Suppressor macrophage (primary cell): ENCODE data around the gene PTPRT.

Experiments used
- DNase-seq, 4 experiments: peaks; one replicate each; pipeline ENCODE4 v3.0.0-alpha.2; 2020 to 2022

The PTPRT gene

GRCh38 chr20:42705550-42705949 is 484.2 kb downstream of the PTPRT start:
- DNase-seq, result no peak

- no peak for DNase-seq
Measured at GRCh38 chr20:42703744-42704143, 486.0 kb downstream of the PTPRT start.

DNA sequence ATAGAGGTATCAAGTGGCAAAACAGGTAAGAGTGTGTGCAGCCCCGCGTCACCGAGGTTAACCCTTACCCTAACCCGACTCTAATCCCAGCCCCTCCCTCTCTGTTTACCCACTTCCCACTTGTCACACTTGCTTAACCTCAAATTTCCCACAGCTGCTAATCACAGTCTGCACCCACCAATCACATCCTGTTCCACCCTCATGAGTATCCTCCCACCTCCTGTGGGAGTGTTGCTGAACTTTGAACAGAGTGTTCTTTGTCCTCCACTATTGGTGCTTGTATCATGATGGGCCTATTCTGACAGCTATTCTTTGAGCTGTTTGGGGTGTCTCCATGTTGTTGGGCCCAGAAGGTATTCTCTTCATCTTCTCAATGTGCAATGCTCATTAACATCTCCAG is 487.8 kb downstream of the PTPRT start:
- no peak for DNase-seq

- no peak for DNase-seq
Measured at GRCh38 chr20:42700372-42700771, 489.3 kb downstream of the PTPRT start.

GRCh38 chr20:42697962-42698361 is 491.7 kb downstream of the PTPRT start:
- DNase-seq, result no peak

DNA sequence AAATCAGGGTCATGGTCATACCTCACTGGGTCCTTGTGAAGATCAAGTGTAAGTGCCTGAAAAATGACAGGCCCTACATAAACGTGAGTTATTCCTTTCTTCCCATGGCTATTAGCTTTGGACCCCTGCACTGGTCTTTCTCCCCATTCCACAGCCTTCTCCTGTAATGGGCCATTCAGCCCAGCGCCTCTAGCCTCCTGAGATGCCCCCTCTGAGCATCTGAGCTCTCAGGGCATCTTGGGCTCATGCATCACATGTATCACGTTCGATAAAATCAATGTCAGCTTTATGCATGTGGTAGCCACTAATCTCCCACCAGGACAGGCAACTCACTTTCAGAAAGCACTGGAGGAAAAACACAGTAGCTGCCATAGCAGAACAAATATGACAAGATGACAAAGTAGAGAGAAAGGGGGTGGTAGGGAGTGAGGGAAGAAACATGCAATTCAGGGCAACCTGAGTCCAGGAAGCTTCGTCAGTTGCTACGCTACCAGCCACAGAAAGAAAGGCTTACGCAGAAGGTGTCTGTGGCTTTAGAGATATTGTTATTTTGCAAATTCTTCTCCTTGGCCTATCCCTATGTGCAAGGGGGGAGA is 498.8 kb downstream of the PTPRT start:
- no peak for DNase-seq

- no peak for DNase-seq
Measured at GRCh38 chr20:42688576-42688975, 501.1 kb downstream of the PTPRT start.

GRCh38 chr20:42686057-42686456 is 503.6 kb downstream of the PTPRT start:
- DNase-seq, result no peak

GRCh38 chr20:42678895-42679294 is 510.8 kb downstream of the PTPRT start:
- peak in 2 of 4 experiments; percentile 1 to 4 for DNase-seq

DNA sequence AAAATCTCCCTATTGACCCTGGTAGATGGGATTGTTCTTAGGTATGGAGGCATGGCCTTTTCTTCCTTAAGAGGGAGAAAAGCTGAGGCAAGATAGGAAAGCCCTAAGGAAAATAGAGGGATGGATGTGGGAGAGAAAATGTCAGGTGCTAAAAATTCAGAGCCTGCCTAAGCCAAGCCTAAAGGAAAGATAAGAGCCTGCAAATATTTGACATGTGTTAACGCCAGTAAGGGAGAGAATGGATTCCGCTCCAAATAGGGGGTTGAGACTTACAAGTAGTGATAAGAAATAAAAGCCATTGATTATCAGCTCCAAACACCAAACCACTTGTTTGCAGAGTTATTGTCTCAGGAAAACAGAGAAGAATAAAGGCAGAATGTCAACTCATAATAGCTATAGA is 533.6 kb downstream of the PTPRT start:
- DNase-seq, result no peak

DNA sequence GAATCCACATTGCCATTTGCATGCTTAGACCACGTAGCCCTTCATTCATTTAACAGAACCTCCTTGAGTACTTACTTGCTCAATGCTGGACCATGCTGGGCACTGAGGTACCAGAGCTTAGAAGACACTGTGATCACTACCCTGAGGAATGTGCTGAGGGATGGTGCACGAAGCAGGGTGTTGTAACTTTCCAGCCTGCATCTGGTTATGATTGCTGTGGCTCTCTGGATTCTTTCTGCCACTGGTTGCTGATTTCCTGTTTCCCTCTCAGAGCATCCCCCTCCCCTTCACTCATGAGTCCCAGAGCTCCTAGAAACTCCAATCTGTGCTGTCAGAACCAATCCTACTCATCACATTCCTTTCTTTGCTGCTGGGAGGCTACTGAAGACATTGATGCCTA is 537.4 kb downstream of the PTPRT start:
- DNase-seq, result no peak

DNA sequence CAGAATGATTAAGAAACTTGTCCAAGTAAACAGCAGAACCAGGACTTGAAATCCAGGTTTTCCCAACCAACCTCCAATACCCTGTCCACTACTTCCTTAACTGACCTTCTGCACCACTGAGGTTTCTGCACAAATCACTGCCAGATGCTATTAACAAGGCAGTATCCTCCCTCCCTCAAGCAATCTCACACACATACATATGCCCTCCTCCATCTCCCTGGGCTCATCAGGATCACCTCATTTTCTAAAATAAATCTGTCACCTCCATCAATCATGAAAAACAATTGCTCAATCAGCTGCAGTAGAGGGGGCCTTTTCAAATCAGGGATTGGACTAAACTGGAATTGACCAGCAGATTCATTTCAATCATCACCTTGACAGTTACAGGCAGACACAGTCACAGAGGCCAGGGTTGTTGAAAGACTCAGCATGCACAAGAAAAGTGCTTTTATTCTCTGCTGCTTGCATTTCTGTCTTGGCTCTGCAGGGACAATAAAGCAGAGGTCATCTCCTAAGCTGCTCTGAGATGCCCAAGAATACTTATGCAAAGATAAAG is 539.4 kb downstream of the PTPRT start:
- DNase-seq, result no peak

DNA sequence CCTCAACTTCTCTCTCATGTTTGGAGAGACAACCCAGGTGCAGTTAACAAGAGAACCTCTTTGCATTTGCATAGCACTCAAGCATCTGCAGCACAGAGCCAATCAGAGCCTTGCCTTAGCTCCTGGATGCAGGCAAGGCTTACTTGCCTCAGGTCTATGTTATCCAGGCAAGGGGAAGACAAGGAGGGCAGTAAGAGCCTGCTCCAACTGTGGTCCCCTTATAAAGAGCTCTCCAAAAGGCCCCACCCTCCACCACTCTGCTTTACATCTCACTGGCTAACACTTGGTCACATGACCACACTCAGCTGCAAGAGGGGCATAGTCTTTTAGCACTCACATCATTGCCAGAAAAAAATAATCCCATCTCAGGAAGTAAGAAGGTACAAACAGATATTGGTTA is 540.0 kb downstream of the PTPRT start:
- no peak for DNase-seq

GRCh38 chr20:42646250-42646649 is 543.5 kb downstream of the PTPRT start:
- DNase-seq, result no peak

DNA sequence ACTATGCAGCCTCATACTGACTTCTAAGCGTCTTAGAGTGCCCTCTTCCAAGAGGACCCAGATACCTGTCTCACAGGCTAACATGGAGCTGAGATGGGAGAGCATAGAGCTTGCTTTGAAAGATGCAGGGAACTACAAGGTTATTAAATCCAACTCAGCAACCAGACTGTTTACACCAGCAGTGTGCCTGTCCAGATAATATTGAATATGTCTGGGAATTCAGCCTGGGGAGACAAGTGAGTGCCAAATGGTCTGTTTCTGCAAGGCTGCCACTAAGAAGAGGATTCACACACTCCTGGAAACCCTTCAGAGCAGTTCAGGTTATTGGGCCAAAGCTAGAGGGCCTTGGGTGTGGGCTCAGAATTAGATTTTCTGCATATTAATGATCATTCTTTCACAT is 547.8 kb downstream of the PTPRT start:
- DNase-seq, result no peak

DNA sequence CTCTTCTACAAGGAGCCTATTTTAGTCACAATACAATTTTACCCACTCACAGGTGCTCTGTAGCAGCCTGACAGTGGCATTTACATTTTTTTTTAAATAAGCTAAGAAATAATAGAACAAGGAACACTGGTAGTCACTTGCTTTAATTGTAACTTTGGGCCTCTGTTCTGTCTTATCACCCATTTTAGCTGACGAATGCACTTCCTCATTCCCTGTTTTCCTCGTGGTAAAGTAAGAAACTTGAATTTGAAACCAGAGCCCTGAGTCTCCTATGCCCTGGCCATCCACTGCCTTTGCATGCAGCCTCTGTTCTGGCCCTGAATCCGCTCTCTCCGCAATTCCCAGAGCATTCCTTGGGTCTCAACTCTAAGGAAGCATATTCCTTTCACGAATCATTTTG is 550.6 kb downstream of the PTPRT start:
- peak in 1 of 4 experiments; percentile 9 for DNase-seq

- DNase-seq, result no peak
Measured at GRCh38 chr20:42635699-42636411, 553.9 kb downstream of the PTPRT start.

GRCh38 chr20:42634156-42634555 is 555.5 kb downstream of the PTPRT start:
- no peak for DNase-seq

DNA sequence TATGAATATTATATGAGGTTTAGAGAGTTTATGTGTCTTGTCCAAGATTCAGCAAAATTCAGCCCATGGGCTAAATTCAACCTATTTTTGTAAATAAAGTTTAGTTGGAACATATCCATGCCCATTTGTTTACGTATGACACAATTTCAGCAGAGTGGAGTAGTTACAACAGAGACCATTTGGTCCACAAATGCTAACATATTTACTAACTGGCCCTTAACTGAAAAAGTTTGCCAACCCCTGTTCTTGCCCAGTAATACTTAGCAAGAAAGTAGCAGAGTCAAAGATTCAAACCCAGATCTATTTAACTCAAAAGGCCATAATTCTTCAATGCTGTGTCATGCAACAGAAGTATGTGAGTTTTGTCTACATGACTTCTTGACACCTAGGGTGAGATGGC is 561.0 kb downstream of the PTPRT start:
- no peak for DNase-seq

DNA sequence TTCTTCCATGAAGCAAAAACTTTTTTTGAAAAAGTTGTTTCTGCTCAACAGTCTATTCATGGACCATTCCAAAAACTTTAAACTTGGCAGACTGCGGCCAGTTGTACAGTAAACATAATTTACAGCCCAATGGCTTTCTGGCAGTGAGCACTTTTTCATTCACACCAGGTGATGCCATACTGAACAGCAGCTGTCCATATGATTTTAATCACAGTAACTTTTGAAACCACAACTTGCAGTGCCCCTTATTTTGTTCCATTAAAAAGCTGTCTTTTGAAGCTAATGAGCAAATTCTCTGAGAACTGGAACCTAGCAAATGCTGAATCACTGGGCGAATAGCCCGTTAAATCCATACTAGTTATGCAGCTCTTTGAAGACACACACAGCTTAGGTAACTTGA is 576.6 kb downstream of the PTPRT start:
- DNase-seq, result no peak

DNA sequence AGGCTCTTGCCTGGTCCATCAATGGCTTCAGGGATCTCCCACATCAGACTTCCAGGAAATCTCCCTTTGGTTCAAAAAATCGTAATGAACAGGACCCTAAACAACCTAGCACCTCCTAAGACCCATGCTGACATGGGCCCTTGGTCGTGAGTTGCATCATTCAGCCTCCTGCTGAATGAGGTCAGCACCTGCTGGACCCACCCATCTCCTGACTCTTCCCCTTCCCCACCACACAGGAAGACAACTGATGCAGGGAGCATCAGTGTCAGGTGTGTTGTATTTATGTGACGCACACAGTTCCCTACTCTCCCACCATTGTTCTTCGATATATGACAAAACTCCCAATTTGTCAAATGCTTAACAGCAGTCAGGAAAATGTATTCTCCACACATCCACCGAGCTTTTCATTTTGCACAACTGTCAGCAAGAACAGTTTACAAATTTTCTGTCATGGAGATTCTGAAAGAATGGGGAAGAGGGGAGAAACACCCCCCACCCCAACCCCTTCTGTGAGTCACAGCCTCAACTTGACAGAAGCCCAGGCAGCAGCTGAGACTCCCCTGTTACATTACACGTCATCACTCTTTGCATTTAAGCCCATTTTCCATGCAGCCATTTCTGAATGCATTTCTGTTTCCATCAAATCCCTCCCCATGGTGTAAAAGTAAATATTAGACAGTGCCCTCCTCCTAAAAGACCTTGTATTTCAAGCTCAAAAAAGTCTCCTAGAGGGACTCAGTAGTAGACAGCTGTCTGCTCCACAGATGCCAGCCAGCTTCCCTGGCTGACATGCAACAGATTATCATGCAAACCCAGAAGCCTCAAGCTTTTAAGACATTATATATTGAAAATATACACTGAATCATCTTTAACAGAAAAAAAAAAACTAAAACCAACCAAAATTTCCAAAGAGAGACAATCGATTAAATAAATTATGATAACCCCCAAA is 577.5 kb downstream of the PTPRT start:
- no peak for DNase-seq

DNA sequence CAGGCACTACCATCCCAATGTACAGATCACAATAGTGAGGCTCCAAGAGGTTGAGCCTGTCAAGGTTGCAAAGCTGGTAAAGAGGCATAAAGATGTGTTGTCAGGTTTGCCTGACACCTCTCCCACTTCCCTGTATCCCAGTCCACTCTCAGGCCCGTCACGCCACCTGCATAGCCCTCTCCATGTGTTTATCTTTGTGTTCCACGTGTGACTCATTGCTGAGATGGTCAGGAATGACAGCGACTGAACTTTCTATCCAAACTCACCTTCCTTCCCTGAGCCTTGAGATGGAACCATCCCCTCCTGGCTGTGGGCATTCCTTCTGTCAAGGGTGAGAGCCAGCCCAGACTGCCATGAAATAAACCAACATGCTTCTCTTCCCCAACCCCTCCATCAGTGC is 578.3 kb downstream of the PTPRT start:
- DNase-seq, result no peak

DNA sequence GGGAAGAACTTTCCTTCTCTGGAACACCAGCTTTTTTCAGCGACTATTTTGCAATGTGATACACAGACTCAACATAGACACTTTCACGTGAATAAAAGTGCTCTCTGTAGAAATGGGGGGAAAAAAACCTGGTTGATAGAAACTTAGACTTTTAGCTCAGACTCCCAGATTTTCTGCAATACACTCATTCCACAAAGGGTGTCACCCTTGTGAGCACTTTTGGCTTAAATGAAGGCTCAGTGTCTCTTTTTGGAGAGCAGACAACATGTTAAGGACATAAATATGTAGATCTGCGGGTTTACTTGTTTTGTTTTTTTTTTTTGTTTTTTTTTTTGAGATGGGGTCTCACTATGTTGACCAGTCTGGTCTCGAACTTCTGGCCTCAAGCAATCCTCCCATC is 579.6 kb downstream of the PTPRT start:
- no peak for DNase-seq
